ES-I3 (cell line): ENCODE measurements around the gene NTRK3.

Experiments
- H3K36me3 ChIP-seq: 2 replicates; pipeline ENCODE4 v1.6.1; 2013; ENCODE audit warnings: mild to moderate bottlenecking, low read length, control low read depth, moderate library complexity; ENCODE audit not compliant: insufficient read depth
- H3K4me1 ChIP-seq: 2 replicates; pipeline ENCODE4 v1.6.1; 2013; ENCODE audit warnings: mild to moderate bottlenecking, control low read depth, low read length; ENCODE audit not compliant: insufficient read depth
- H3K9ac ChIP-seq: 2 replicates; pipeline ENCODE4 v1.6.1; 2013; ENCODE audit warnings: low read depth, mild to moderate bottlenecking, low read length, moderate library complexity
- H3K9me3 ChIP-seq: 2 replicates; pipeline ENCODE4 v1.6.1; 2013; ENCODE audit warnings: mild to moderate bottlenecking, low read length, moderate library complexity; ENCODE audit not compliant: control insufficient read depth, insufficient read depth

Gene NTRK3

DNA sequence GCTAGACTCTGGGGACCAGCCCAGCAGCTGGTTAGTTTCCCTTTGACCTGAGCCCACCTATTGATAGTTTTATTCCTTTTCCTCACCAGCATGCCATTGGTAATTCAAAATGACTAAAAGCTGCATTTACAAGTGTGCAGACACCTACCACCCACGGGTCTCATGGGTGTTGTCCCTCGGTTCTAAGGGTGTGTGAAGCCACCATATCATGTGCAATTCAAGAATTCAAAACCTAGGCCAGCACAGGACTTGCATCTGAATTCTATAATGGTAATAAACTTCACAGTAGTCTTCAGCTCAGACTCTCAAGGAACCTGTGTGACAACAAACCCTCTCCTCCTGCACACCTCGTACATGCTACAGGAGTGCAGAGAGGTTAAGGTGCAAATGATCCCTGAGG is 55.3 kb downstream of the NTRK3 start:
- no peaks in the 10 kb centered on the region for H3K36me3 ChIP-seq
- no peaks in the 10 kb centered on the region for H3K9me3 ChIP-seq
- no peak overlapping the region; the same call in 1 of the 2 replicates for H3K9ac ChIP-seq
- H3K4me1 ChIP-seq, result no peaks in the 10 kb centered on the region

DNA sequence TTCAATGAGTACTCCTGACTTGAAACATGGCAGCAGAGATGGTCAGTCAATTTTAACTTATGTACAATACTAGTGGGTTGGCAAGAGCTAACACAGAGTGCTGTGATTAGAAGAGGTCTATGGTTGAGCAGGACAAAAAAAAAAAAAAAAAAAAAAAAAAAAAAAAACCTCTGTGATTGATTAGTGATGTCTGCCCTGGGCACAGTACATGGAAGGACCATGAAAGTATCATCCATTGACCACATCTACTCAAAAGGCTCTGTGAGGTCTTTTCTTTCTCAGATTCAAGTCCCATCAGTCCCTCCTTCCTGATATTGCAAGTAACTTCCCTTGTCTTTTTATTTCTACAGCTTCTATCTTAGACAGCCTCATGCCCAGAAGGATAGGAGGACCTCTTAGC is 59.6 kb downstream of the NTRK3 start:
- no peak overlapping the region for H3K9ac ChIP-seq
- no peaks in the 10 kb centered on the region for H3K4me1 ChIP-seq
- no peaks in the 10 kb centered on the region for H3K9me3 ChIP-seq

GRCh38 chr15:88194162-88194561 is 62.4 kb downstream of the NTRK3 start:
- Histone ChIP-seq H3K36me3 (no peaks in the 10 kb centered on the region; the same call in 1 of the 2 replicates), H3K4me1 (no peaks in the 10 kb centered on the region), H3K9ac (no peak overlapping the region), H3K9me3 (no peaks in the 10 kb centered on the region)

More for the DNA sequence above, 59.6 kb downstream of the NTRK3 start:
- H3K36me3 ChIP-seq, result no peaks in the 10 kb centered on the region; the same call in 1 of the 2 replicates

DNA sequence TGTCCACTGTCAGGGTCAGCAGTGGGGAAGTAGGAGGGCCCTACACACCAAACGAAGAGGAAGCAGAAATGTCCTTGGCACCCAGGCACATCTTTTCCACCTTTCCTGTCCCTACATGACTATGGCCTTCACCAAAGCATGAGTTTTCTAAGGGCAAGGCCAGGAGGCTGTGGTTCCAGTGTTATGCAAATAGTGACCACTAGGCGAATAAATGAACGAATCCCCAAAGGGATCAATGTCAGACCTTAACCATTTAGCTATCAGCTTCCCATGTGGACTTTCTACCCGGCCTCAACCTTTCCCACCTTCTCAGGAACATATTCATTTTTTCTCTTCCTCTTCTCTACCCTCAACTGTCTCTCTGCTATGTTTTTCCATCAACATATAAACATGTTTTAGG is 63.1 kb downstream of the NTRK3 start:
- Histone ChIP-seq H3K9me3 (no peaks in the 10 kb centered on the region), H3K36me3 (no peaks in the 10 kb centered on the region; the same call in 1 of the 2 replicates), H3K4me1 (no peaks in the 10 kb centered on the region), H3K9ac (no peak overlapping the region)

GRCh38 chr15:88191812-88192165 is 64.8 kb downstream of the NTRK3 start:
- no peaks in the 10 kb centered on the region for H3K4me1 ChIP-seq
- no peaks in the 10 kb centered on the region; the same call in 1 of the 2 replicates for H3K36me3 ChIP-seq
- no peaks in the 10 kb centered on the region for H3K9me3 ChIP-seq
- H3K9ac ChIP-seq, result no peak overlapping the region

GRCh38 chr15:88190232-88190631 is 66.3 kb downstream of the NTRK3 start:
- Histone ChIP-seq H3K9ac (no peak overlapping the region), H3K36me3 (no peaks in the 10 kb centered on the region; the same call in 1 of the 2 replicates), H3K9me3 (no peaks in the 10 kb centered on the region), H3K4me1 (no peaks in the 10 kb centered on the region)

GRCh38 chr15:88188300-88188699 is 68.2 kb downstream of the NTRK3 start:
- Histone ChIP-seq H3K36me3 (no peaks in the 10 kb centered on the region; the same call in 1 of the 2 replicates), H3K4me1 (no peaks in the 10 kb centered on the region), H3K9ac (no peak overlapping the region), H3K9me3 (no peaks in the 10 kb centered on the region)

DNA sequence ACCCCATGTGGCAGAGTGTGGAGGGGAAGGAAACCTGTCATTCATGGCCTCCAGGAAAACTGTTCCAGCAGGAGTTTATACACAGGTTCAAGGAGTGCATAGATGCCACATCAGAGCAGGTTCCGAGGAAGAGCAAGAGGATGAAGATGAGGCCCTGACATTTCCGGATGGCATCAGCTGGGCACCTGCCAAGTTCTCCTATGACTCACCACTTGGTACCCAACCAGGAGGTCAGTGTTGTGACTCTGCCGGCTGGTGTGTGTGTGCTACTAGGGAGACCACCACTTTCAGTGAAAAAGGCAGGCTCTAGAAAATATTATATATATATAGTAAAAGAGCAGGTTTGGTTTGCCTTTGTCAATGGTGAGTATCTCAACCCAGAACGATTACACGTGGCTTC is 69.3 kb downstream of the NTRK3 start:
- no peaks in the 10 kb centered on the region for H3K36me3 ChIP-seq
- H3K4me1 ChIP-seq, result no peaks in the 10 kb centered on the region
- no peaks in the 10 kb centered on the region for H3K9me3 ChIP-seq
- no peak overlapping the region for H3K9ac ChIP-seq

- Histone ChIP-seq H3K4me1 (no peaks in the 10 kb centered on the region), H3K9ac (no peak overlapping the region), H3K36me3 (no peaks in the 10 kb centered on the region), H3K9me3 (no peaks in the 10 kb centered on the region)
Observed at GRCh38 chr15:88185584-88185983, 71.0 kb downstream of the NTRK3 start.

DNA sequence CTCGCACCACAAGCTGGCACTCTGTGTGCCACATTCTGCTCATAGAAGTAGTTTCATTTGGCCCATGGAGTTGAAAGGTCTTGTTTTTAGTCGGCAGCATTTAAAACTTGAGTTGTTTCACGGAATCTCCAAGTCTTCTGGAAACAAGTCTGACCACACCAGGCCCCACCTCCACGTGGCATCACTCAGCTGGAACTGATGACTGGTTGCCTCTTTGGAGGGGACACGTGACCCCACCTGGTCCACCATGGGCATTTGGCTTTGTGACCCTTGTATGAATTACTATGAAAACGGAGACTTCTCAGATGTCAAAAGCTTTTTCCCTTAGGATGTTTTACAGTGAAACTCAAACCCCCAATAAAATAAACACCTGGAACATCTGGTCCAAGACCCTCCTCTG is 74.9 kb downstream of the NTRK3 start:
- no peaks in the 10 kb centered on the region for H3K36me3 ChIP-seq
- no peaks in the 10 kb centered on the region for H3K4me1 ChIP-seq
- no peak overlapping the region for H3K9ac ChIP-seq

DNA sequence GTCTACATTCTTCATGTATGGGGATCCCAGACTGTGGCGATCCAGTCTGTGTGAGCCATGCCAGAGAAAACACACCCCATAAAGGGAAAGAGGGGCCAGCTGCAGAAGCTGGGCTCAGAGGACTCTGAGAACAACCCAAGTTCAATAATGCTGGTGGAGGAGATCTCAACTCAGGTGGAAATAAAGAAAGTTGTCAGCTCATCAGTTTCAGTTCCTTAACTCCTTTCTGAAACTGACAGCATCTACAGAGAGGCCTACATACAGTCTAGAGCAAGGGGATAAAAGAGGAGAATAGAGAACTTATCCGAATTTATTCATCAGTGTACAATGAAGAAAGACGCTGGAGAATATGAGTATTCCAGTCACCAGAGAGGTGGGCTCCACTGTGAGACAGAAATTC is 77.0 kb downstream of the NTRK3 start:
- Histone ChIP-seq H3K9ac (no peak overlapping the region), H3K36me3 (no peaks in the 10 kb centered on the region), H3K9me3 (no peaks in the 10 kb centered on the region), H3K4me1 (no peaks in the 10 kb centered on the region)

More for the DNA sequence above, 74.9 kb downstream of the NTRK3 start:
- H3K9me3 ChIP-seq, result no peaks in the 10 kb centered on the region

DNA sequence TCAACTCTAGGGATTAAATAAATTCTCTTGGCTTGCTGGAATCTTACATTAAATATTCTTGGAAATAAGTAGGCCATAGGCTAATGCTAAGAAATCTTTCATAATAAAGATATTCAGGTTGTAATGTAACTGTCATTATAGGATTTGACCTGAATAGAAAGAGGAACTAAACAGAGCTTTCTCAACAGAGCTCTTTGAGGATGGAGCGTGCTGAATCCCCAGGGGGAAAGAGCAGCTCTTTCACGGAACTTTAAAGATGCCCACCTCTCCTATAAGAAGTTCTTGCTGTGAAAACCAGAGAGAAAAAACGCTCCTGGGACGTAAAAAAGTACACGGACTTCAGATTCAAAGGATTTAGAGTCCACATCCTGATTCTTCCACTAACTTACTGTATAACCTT is 77.9 kb downstream of the NTRK3 start:
- no peaks in the 10 kb centered on the region for H3K36me3 ChIP-seq
- no peaks in the 10 kb centered on the region for H3K9me3 ChIP-seq
- H3K4me1 ChIP-seq, result no peaks in the 10 kb centered on the region
- no peak overlapping the region for H3K9ac ChIP-seq

- Histone ChIP-seq H3K9me3 (no peaks in the 10 kb centered on the region), H3K4me1 (no peaks in the 10 kb centered on the region), H3K9ac (no peak overlapping the region), H3K36me3 (no peaks in the 10 kb centered on the region)
Observed at GRCh38 chr15:88177451-88177850, 79.1 kb downstream of the NTRK3 start.

- Histone ChIP-seq H3K9me3 (no peaks in the 10 kb centered on the region), H3K4me1 (no peaks in the 10 kb centered on the region), H3K36me3 (no peaks in the 10 kb centered on the region), H3K9ac (no peak overlapping the region)
Observed at GRCh38 chr15:88174571-88174970, 82.0 kb downstream of the NTRK3 start.

DNA sequence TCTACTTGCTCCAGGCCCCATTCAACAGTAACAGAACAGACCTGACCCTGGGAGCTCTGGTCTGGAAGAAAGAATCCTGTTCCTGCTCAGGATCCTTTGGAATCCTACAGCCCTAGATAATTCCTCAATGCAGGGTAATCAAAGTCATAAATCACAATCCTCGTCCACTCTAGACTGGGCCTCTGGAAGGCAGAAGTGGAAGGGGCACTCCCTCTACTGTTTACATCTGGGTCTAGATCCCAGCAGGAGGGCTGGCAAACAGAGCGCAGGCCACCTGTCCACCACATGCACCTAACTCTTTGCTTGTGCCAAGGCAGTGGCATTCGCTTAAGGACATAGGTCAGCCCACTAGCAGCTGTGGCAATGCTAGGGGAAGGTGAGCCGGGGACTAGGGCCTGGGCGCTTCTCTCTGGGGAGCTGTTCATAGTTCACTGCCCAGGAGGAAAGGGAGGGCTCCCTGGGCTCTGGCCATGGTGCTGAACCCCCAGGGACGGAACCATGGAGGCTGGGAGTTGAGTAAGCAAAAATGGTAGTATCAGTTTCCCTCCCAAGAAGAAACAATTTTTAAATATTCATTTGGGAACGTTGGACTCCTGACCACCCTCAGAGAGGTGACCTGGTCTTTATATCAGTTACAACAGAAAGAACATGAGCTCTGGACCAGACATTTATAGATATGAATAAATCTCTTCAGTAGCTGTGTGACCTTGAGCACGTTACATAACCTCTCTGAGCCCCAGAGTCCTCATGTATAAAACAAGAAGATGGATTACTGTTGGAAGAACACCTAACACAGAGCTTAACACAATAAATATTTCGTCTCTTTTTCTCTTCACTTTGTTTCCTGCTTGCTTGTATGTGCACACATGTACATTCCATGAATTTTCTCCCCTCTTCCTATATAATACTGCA is 90.2 kb downstream of the NTRK3 start:
- no peak overlapping the region for H3K9ac ChIP-seq
- H3K4me1 ChIP-seq, result no peaks in the 10 kb centered on the region
- H3K36me3 ChIP-seq, result no peaks in the 10 kb centered on the region
- no peaks in the 10 kb centered on the region for H3K9me3 ChIP-seq
